ENCODE measurements around the gene KRTAP10-6. TPM values are rescaled to one million over a fixed set of nuclear protein-coding genes. Genes with fewer than 3 reads are reported as not detected.

KRTAP10-6 gene
- total RNA-seq, 1 donor from 2014 or later, result not detected

GRCh38 chr21:44615466-44615865 is 23.2 kb upstream of the KRTAP10-6 start:
- no peaks in the 10 kb centered on the region for H3K36me3 Mint-ChIP-seq
- TF ChIP-seq CTCF (conservative IDR thresholded peaks at IDR 0.05), result no peak
- H3K4me1 Mint-ChIP-seq (ENCODE audit: unreplicated experiment), result no peaks in the 10 kb centered on the region
- no peak overlapping the region for H3K27ac Mint-ChIP-seq
- H3K4me3 Mint-ChIP-seq, result no peak overlapping the region
- no peaks in the 10 kb centered on the region for H3K9me3 Mint-ChIP-seq
- H3K27me3 Mint-ChIP-seq, result peaks cover 6% of the 10 kb centered on the region
- no peak for DNase-seq (ENCODE audit: extremely low spot score, unreplicated experiment)

- no peak for DNase-seq (ENCODE audit: extremely low spot score, unreplicated experiment)
- no peak for TF ChIP-seq CTCF (conservative IDR thresholded peaks at IDR 0.05)
- no peak overlapping the region for H3K27ac Mint-ChIP-seq
- H3K36me3 Mint-ChIP-seq, result no peaks in the 10 kb centered on the region
- H3K4me1 Mint-ChIP-seq (ENCODE audit: unreplicated experiment), result no peaks in the 10 kb centered on the region
- H3K9me3 Mint-ChIP-seq, result no peaks in the 10 kb centered on the region
- no peak overlapping the region for H3K4me3 Mint-ChIP-seq
- peaks cover 6% of the 10 kb centered on the region for H3K27me3 Mint-ChIP-seq
These were observed 22.7 kb upstream of the KRTAP10-6 start for GRCh38 chr21:44614961-44615391.

GRCh38 chr21:44614161-44614631 is 21.9 kb upstream of the KRTAP10-6 start:
- DNase-seq (ENCODE audit: extremely low spot score, unreplicated experiment), result peak; percentile 59
- Mint-ChIP-seq H3K36me3 (no peaks in the 10 kb centered on the region), H3K9me3 (peaks cover 8% of the 10 kb centered on the region), H3K27ac (no peak overlapping the region), H3K4me1 (ENCODE audit: unreplicated experiment) (no peaks in the 10 kb centered on the region), H3K27me3 (peaks cover 6% of the 10 kb centered on the region), H3K4me3 (no peak overlapping the region)
- no peak for TF ChIP-seq CTCF (conservative IDR thresholded peaks at IDR 0.05)

GRCh38 chr21:44613386-44614155 is 21.3 kb upstream of the KRTAP10-6 start:
- H3K27ac Mint-ChIP-seq, result no peak overlapping the region
- no peak for DNase-seq (ENCODE audit: extremely low spot score, unreplicated experiment)
- no peaks in the 10 kb centered on the region for H3K36me3 Mint-ChIP-seq
- H3K4me3 Mint-ChIP-seq, result no peak overlapping the region
- H3K4me1 Mint-ChIP-seq (ENCODE audit: unreplicated experiment), result no peaks in the 10 kb centered on the region
- TF ChIP-seq CTCF (conservative IDR thresholded peaks at IDR 0.05), result no peak
- peaks cover 13% of the 10 kb centered on the region for H3K9me3 Mint-ChIP-seq
- H3K27me3 Mint-ChIP-seq, result peaks cover 6% of the 10 kb centered on the region

- Mint-ChIP-seq H3K27me3 (peaks cover 4% of the 10 kb centered on the region), H3K36me3 (no peaks in the 10 kb centered on the region), H3K4me1 (ENCODE audit: unreplicated experiment) (no peaks in the 10 kb centered on the region), H3K27ac (no peak overlapping the region), H3K4me3 (no peak overlapping the region), H3K9me3 (peaks cover 13% of the 10 kb centered on the region)
- DNase-seq (ENCODE audit: extremely low spot score, unreplicated experiment), result no peak
- no peak for TF ChIP-seq CTCF (conservative IDR thresholded peaks at IDR 0.05)
These were observed 20.4 kb upstream of the KRTAP10-6 start for GRCh38 chr21:44612669-44613229.

Measured in type B pancreatic cell (in vitro differentiated cells).